Stimulated activated naive CD8-positive, alpha-beta T cell treated with anti-CD3 and anti-CD28 coated beads, Interleukin-15, Interleukin-2, amounts not matched to agents 100 ng/mL and 50 ng/mL, for 24 hours (primary cell): ENCODE data around the gene LEKR1.
"Not testable (repeated sequence)": the region's sequence is repeated elsewhere in the genome, so short reads cannot be mapped to it uniquely, and the experiment has no call there.

Experiments used
- H3K27ac Mint-ChIP-seq: one replicate; pipeline ENCODE4 v1.8.0; 2021; ENCODE audit warnings: mild to moderate bottlenecking, mixed read lengths
- H3K27me3 Mint-ChIP-seq: one replicate; pipeline ENCODE4 v1.8.0; 2021; ENCODE audit warnings: mixed read lengths
- H3K36me3 Mint-ChIP-seq: one replicate; pipeline ENCODE4 v1.8.0; 2021; ENCODE audit warnings: low read depth, mixed read lengths
- H3K4me1 Mint-ChIP-seq: one replicate; pipeline ENCODE4 v1.8.0; 2021; ENCODE audit warnings: low read depth, mixed read lengths
- H3K4me3 Mint-ChIP-seq: one replicate; pipeline ENCODE4 v1.8.0; 2021; ENCODE audit warnings: mild to moderate bottlenecking, mixed read lengths
- H3K9me3 Mint-ChIP-seq: one replicate; pipeline ENCODE4 v1.8.0; 2021; ENCODE audit warnings: mixed read lengths

The LEKR1 gene

DNA sequence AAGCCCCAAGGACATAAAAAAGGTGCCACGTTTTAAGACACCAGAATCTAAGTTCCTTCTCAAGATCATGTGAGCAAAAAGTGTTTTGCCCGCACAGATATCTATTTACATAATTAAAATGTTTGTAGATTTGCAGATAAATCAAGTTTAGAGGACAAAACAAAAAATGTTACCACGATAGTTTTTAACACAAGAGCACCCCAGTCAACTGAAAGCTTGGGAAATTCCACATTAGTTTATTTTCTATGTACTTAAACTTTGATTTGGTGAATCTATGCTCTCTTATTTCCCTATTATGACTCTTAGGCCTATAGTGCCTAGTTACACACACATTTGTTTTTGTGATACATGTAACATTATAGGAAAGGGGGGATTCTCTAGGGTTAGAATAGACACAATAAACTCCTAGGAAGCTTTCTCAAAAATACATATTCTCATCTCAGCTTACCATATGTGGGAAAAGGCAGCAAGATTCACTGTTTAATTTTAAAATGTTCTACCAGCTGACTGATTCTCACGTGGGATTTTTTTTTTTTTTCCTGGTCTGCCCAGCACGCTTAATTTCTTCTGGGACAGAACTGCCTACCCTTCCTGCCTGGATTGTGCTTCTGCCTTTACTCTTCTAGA lies 8.4 kb upstream of the LEKR1 start:
- no peaks in the 10 kb centered on the region for H3K9me3 Mint-ChIP-seq
- peak overlapping the region; percentile 97 for H3K27ac Mint-ChIP-seq
- H3K4me3 Mint-ChIP-seq, result peak overlapping the region; percentile 89
- no peaks in the 10 kb centered on the region for H3K27me3 Mint-ChIP-seq
- no peaks in the 10 kb centered on the region for H3K36me3 Mint-ChIP-seq
- peaks cover 42% of the 10 kb centered on the region for H3K4me1 Mint-ChIP-seq

DNA sequence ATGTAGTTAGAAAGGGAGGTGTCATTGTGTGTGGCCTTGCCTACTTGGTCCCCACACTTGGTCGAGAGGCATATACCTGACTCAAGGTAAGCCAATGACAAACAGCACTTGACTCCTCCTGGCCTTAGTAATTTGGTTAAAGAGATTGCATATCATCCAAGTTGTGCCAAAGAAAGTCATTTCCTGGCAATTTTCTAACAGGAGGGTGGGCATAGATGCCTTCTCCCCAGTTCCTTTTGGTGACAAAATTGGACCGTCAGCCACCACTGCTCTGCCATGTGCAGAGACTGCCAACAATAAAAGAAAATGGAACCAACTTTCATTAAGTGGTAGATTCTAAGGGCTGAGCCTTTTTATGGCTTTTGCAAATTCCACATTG lies 7.9 kb upstream of the LEKR1 start:
- H3K36me3 Mint-ChIP-seq, result no peaks in the 10 kb centered on the region
- no peaks in the 10 kb centered on the region for H3K9me3 Mint-ChIP-seq
- H3K4me1 Mint-ChIP-seq, result peaks cover 42% of the 10 kb centered on the region
- no peaks in the 10 kb centered on the region for H3K27me3 Mint-ChIP-seq
- peak overlapping the region; percentile 97 for H3K27ac Mint-ChIP-seq
- H3K4me3 Mint-ChIP-seq, result peak overlapping the region; percentile 89

DNA sequence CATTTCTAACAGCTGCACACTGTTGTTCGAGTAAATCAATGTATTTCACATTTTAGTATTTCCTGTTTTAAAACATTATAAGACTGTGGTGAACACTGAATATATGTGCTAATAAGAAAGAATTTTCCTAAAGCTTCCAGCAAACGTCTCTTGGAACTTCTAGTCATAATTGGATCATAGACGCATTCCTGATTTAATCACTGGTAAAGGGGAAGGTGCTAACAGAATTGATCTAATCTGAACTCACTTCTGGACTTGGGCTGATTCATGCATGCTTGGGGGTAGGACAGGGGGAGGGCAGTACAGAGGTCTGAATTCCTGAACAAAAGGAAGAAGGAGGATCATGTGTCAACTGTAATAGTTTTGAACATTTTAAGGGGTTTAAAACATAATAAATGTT lies 7.3 kb upstream of the LEKR1 start:
- Mint-ChIP-seq H3K4me1 (peaks cover 42% of the 10 kb centered on the region), H3K27me3 (no peaks in the 10 kb centered on the region), H3K27ac (no peak overlapping the region), H3K36me3 (no peaks in the 10 kb centered on the region), H3K9me3 (no peaks in the 10 kb centered on the region), H3K4me3 (no peak overlapping the region)

- H3K9me3 Mint-ChIP-seq, result no peaks in the 10 kb centered on the region
- H3K27me3 Mint-ChIP-seq, result no peaks in the 10 kb centered on the region
- no peak overlapping the region for H3K4me3 Mint-ChIP-seq
- H3K36me3 Mint-ChIP-seq, result no peaks in the 10 kb centered on the region
- H3K27ac Mint-ChIP-seq, result no peak overlapping the region
- peaks cover 45% of the 10 kb centered on the region for H3K4me1 Mint-ChIP-seq
Observed at GRCh38 chr3:156819842-156820691, 6.1 kb upstream of the LEKR1 start.

- no peak overlapping the region for H3K4me3 Mint-ChIP-seq
- H3K36me3 Mint-ChIP-seq, result no peaks in the 10 kb centered on the region
- H3K4me1 Mint-ChIP-seq, result peaks cover 47% of the 10 kb centered on the region
- H3K9me3 Mint-ChIP-seq, result no peaks in the 10 kb centered on the region
- no peak overlapping the region for H3K27ac Mint-ChIP-seq
- H3K27me3 Mint-ChIP-seq, result no peaks in the 10 kb centered on the region
Observed at GRCh38 chr3:156820692-156821080, 5.5 kb upstream of the LEKR1 start.

GRCh38 chr3:156822626-156823260 lies 3.4 kb upstream of the LEKR1 start:
- not testable (repeated sequence) for H3K9me3 Mint-ChIP-seq, H3K36me3 Mint-ChIP-seq, H3K27ac Mint-ChIP-seq, H3K27me3 Mint-ChIP-seq, H3K4me3 Mint-ChIP-seq
- H3K4me1 Mint-ChIP-seq, result peaks cover 48% of the 10 kb centered on the region

- no peaks in the 10 kb centered on the region for H3K36me3 Mint-ChIP-seq
- H3K9me3 Mint-ChIP-seq, result no peaks in the 10 kb centered on the region
- peaks cover 28% of the 10 kb centered on the region for H3K4me1 Mint-ChIP-seq
- peak overlapping the region; percentile 97 for H3K27ac Mint-ChIP-seq
- peak overlapping the region; percentile 93 for H3K4me3 Mint-ChIP-seq
- H3K27me3 Mint-ChIP-seq, result no peaks in the 10 kb centered on the region
Observed at GRCh38 chr3:156825795-156826143, 384 bp upstream of the LEKR1 start.

DNA sequence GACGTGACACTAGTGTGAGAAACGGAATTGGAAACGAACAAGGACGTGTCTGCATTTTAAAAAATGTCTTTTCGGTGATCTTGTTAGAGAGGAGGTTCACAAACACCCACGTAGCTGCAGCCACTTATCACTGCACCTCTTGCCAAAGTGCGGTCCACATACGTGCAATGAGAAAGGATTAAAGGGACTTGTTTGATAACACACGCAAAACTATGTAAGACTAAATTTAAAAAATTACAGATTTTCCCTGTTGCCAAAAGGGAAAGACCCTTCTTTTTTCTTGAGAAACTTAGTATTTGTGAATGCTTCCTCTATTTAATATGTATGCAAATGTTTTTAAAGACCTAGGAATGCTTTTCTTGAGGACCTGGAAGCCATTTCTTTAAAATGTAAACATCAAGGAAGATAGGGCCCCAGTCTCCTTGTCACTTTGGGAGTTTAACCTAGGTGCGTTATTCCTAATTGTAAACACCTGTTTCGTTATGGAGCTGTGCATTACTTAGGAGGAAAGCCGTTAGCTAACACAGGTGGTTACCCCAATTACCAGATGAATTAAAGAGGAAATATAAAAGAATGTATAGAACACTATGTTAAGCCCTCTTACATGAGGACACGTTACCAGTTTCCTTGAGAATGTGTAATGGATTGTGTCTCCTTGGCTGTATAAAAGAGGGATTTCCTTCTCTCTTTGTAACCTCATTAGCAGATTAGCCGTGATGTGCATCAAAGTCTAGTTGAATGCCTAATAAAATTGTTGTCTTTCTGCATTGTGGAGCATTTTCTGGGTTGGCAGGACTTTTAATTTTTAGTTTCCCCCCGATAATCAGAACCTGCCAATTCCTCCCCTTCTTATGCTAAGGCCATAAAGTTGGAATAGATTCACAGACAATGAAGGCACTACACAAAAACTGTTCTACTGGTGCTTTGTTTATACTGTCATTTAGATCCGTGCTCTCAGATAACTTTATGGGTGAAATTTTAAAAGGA lies 1.0 kb downstream of the LEKR1 start:
- no peaks in the 10 kb centered on the region for H3K27me3 Mint-ChIP-seq
- H3K9me3 Mint-ChIP-seq, result no peaks in the 10 kb centered on the region
- H3K36me3 Mint-ChIP-seq, result no peaks in the 10 kb centered on the region
- peak overlapping the region; percentile 93 for H3K4me3 Mint-ChIP-seq
- H3K27ac Mint-ChIP-seq, result peak overlapping the region; percentile 97
- H3K4me1 Mint-ChIP-seq, result peaks cover 26% of the 10 kb centered on the region

DNA sequence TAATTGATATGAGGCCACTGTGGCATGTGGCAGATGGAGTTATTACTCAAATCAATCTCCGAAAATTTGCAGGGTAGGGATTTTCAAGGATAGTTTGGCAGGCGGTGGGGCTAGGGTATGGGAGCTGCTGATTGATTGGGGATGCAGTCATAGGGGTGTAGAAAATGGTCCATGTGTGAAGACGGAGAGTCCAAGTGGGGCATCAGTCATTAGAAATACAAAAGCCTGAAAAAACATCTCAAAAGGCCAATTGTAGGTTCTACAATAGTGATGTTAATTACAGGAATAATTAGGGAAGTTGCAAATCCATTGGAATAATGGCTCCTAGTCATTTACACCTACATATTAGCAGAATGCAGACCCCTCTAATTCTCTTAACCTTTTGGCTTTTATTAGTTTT lies 4.9 kb downstream of the LEKR1 start:
- Mint-ChIP-seq H3K27me3 (no peaks in the 10 kb centered on the region), H3K36me3 (no peaks in the 10 kb centered on the region), H3K4me1 (peaks cover 14% of the 10 kb centered on the region), H3K27ac (no peak overlapping the region), H3K4me3 (no peak overlapping the region), H3K9me3 (no peaks in the 10 kb centered on the region)

DNA sequence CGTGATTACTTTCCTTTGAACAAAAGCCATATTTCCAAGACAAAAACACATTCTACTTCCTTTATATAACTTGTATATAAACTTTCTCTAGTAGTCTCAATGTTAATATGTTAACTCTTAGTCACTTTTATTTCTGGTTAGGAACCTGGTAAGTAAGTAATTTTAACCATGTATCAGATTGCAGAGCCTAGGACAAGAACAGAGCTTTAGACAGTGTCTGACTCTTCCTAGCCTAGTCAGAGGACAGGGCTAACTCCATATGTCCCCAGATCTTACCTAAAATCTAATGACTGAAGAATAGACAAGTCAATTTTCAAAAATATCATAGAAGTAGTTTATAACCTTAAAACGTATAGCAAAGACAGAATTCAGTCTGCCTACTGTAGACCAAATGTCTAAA lies 8.3 kb downstream of the LEKR1 start:
- Mint-ChIP-seq H3K27ac (no peak overlapping the region), H3K36me3 (no peaks in the 10 kb centered on the region), H3K4me1 (no peaks in the 10 kb centered on the region), H3K4me3 (no peak overlapping the region), H3K27me3 (no peaks in the 10 kb centered on the region), H3K9me3 (no peaks in the 10 kb centered on the region)

DNA sequence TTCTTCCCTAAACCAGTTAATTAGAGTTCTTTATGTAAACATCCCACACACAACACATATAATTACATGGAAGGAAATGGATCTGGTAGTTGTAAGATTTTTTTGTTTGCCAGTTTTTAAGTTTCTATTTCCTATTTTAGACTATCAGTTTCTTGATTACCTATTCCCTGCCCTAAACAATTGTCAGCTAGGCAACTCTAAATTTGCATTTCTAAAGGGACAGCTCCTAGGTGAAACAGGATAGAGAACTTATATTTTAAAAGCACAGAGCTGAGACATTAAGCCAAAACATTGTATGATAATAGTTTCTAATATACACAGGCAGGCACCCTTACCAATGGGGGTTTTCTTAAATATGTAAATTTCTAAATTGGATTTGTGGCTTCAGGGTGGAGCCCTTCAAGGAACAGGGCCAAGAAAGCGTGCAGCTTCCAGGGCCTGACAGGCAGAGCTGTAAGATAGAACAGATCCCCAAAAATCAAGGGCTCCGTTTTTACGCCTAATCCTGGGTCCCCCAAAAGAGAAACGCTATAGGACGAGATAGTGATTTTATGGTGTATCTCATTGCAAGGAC lies 8.9 kb downstream of the LEKR1 start:
- H3K9me3 Mint-ChIP-seq, result no peaks in the 10 kb centered on the region
- H3K36me3 Mint-ChIP-seq, result no peaks in the 10 kb centered on the region
- H3K4me1 Mint-ChIP-seq, result no peaks in the 10 kb centered on the region
- no peak overlapping the region for H3K27ac Mint-ChIP-seq
- H3K27me3 Mint-ChIP-seq, result no peaks in the 10 kb centered on the region
- no peak overlapping the region for H3K4me3 Mint-ChIP-seq

DNA sequence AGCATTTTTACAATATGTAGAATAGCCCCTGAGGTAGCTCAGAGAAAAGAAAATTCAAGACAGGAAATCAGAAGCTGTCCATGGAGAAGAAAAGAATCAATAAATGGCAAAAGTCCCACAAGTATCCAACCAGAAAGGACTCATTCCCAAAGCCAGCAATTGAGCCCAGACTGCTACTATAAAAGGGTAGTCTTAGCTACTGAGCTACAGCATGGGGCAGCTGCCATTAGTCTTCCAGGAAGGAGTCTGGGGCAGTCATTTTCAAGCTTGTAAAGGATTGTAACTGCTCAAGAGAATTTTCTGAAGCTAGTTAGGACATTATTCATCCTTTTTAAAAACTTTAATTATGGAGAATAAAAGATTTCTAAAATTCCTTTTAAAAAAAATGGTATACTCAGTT lies 10.5 kb downstream of the LEKR1 start:
- H3K4me1 Mint-ChIP-seq, result no peaks in the 10 kb centered on the region
- peak overlapping the region; percentile 31 for H3K27ac Mint-ChIP-seq
- no peaks in the 10 kb centered on the region for H3K27me3 Mint-ChIP-seq
- no peaks in the 10 kb centered on the region for H3K36me3 Mint-ChIP-seq
- no peaks in the 10 kb centered on the region for H3K9me3 Mint-ChIP-seq
- no peak overlapping the region for H3K4me3 Mint-ChIP-seq

DNA sequence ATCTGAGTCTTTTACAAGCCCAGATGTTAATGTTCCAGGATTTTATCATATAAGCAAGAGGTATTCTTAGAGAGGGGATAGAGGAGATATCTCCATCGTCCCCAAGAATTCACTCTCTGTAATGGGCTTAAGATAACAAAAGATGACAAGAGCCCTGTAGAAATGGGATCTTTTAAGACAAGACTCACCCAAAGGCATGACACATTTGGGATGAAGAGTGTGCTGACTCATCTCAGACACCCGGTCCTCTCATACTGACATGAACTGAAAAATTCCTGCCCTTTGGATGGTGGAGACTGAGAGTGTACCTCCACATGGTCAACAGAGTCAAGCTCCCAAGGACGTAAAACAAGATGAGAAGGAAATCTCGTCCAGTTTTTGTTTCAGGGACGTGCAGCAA lies 11.0 kb downstream of the LEKR1 start:
- no peaks in the 10 kb centered on the region for H3K4me1 Mint-ChIP-seq
- H3K9me3 Mint-ChIP-seq, result no peaks in the 10 kb centered on the region

DNA sequence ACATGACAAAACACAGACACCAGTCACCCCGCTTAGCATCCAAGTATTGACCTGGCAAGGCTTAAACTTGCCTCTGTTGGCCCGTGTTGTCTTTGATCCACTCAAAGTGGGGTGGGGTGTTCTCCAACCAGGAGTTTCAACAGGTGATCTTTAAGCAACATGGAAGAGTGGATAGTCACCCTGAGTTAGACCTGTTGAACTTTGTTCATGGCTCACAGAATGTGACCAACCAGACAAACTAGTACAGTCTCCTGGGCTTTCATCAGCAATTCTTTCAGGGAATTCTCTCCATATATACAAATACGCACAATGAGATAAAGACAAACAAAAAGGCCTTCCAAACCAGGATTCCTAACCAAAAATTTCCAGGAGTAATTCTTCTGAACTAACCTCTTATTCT lies 11.9 kb downstream of the LEKR1 start:
- no peaks in the 10 kb centered on the region for H3K9me3 Mint-ChIP-seq
- H3K27ac Mint-ChIP-seq, result no peak overlapping the region
- H3K27me3 Mint-ChIP-seq, result no peaks in the 10 kb centered on the region
- H3K4me1 Mint-ChIP-seq, result no peaks in the 10 kb centered on the region
- no peak overlapping the region for H3K4me3 Mint-ChIP-seq
- H3K36me3 Mint-ChIP-seq, result no peaks in the 10 kb centered on the region

More for the DNA sequence above, 11.0 kb downstream of the LEKR1 start:
- Mint-ChIP-seq H3K27me3 (no peaks in the 10 kb centered on the region), H3K36me3 (no peaks in the 10 kb centered on the region), H3K27ac (no peak overlapping the region), H3K4me3 (no peak overlapping the region)
